Measurements from ENCODE around the gene EYA3.

The EYA3 gene

DNA sequence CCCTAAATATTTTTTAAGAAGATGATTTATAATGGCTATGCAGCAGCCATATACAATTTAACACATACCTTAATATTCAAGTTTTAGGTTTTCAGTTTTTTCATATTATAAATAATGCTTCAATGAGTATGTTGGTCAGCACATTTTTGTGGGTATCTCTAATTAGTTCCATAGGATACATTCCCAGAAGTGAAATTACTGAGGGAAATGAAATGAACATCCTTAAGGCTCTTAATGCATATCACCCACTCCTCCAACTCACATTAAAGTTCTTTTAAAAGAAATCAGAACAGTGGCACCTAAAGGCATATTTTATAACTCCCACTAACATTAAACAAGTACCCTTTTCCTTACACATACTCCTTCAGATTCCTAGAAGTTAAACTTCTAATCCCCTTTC is 56.1 kb downstream of the EYA3 start:
- TF ChIP-seq CTCF (IDR thresholded peaks at IDR 0.05; ENCODE audit: insufficient read depth, low read depth, low read length, missing control alignments): no peak
- no peak overlapping the region for H3K4me3 ChIP-seq (ENCODE audit: low read length)
- no peak for DNase-seq (ENCODE audit: low read depth)

- no peak overlapping the region for H3K4me3 ChIP-seq (ENCODE audit: low read length)
- peak; percentile 27 for DNase-seq (ENCODE audit: low read depth)
- TF ChIP-seq CTCF (IDR thresholded peaks at IDR 0.05; ENCODE audit: insufficient read depth, low read depth, low read length, missing control alignments): no peak
Observed at GRCh38 chr1:28031173-28031572, 57.2 kb downstream of the EYA3 start.

- DNase-seq (ENCODE audit: low read depth): no peak
- no peak for TF ChIP-seq CTCF (IDR thresholded peaks at IDR 0.05; ENCODE audit: insufficient read depth, low read depth, low read length, missing control alignments)
Observed at GRCh38 chr1:28028873-28029654, 59.3 kb downstream of the EYA3 start.

GRCh38 chr1:28027660-28028059 is 60.8 kb downstream of the EYA3 start:
- TF ChIP-seq CTCF (IDR thresholded peaks at IDR 0.05; ENCODE audit: insufficient read depth, low read depth, low read length, missing control alignments): no peak
- DNase-seq (ENCODE audit: low read depth): no peak
- H3K4me3 ChIP-seq (ENCODE audit: low read length): no peak overlapping the region

More at GRCh38 chr1:28028873-28029654, 59.3 kb downstream of the EYA3 start:
- H3K4me3 ChIP-seq (ENCODE audit: low read length): no peak overlapping the region

DNA sequence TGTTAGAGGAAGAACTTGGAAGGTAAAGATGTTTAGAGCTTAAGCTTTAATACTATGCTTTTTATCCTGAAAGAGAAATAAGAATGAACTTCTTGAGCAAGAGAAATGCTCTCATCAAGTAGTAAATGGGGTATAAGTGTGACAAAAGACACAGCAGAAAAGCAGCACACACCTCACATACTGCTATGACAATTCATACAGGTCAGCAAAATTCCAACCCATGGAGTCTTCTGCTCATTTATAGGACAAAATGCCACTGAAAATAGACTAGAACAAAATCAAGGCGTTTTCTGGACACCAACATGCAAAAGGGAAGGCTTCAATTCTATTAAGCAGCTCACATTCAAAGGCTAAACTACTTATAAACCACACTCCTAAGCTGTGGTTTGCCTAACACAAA is 61.2 kb downstream of the EYA3 start:
- TF ChIP-seq CTCF (IDR thresholded peaks at IDR 0.05; ENCODE audit: insufficient read depth, low read depth, low read length, missing control alignments): no peak
- no peak overlapping the region for H3K4me3 ChIP-seq (ENCODE audit: low read length)
- no peak for DNase-seq (ENCODE audit: low read depth)

DNA sequence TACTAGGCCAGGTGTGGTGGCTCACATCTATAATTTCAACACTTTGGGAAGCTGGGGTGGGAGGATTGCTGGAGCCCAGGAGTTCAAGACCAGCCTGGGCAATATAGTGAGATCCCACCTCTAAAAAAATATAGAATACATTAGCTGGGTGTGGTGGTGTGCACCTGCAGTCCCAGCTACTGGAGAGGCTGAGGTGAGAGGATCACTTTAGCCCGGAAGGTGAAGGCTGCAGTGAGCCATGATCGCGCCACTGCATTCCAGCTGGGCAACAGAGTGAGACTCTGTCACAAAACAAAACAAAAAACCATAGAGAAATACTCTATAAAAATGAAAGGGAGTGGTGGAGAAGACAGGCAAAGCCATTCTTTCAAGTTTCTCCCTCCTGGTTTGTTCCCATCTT is 62.1 kb downstream of the EYA3 start:
- no peak for DNase-seq (ENCODE audit: low read depth)
- TF ChIP-seq CTCF (IDR thresholded peaks at IDR 0.05; ENCODE audit: insufficient read depth, low read depth, low read length, missing control alignments): no peak
- H3K4me3 ChIP-seq (ENCODE audit: low read length): no peak overlapping the region

GRCh38 chr1:28021064-28021463 is 67.3 kb downstream of the EYA3 start:
- no peak for TF ChIP-seq CTCF (IDR thresholded peaks at IDR 0.05; ENCODE audit: insufficient read depth, low read depth, low read length, missing control alignments)
- no peak overlapping the region for H3K4me3 ChIP-seq (ENCODE audit: low read length)
- DNase-seq (ENCODE audit: low read depth): no peak

All from epithelial cell of esophagus (primary cell).